Stimulated activated CD8-positive, alpha-beta memory T cell treated with anti-CD3 and anti-CD28 coated beads, Interleukin-15, amount 100 ng/mL, for 4 hours (primary cell): ENCODE results near the gene ZNF90.
"Not testable (repeated sequence)": the region's sequence is repeated elsewhere in the genome, so short reads cannot be mapped to it uniquely, and the experiment has no call there.

ENCODE experiments used
- DNase-seq, 2 donors: peaks; one replicate each; pipeline ENCODE4 v3.0.0-alpha.2; 2020; ENCODE audit warnings: low read depth in 2 of 2

ZNF90 gene

DNA sequence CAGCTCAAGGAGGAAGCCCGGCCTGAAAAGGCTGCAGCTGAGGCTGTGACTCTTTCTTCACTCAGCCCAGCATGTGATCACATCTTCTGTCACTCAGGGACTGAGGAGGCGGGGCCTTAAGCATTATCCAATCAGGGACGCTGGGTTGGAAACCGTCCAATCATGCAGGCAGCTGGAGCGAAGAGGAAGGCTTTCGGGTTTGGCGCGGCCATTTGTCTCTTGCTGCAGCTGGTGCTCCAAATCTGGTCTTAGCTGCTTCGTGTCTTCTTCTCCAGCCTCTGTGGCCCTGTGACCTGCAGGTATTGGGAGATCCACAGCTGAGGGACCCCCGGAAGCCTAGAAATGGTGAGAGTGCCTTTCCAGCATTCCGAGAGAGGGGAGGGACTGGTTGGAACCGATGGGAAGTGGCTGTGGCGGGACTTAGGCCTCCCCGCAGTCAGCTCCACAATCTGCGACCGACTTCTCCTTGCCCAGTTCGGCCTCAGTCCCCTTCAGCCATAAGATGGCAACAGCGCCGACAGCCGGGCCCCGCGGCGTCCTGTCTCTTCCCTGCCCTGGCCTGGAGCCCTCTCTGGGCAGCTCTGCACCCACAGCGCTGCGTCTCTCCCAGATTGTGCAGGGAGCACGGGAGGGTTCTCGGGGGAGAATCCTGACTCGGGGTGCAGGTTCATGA, at the start of gene ZNF90:
TSS of gene ZNF90 (plus strand) at position 210 of the 673 bp plus-strand sequence. CDS start at position 343, 133 bp downstream.
- DNase-seq, result peak; percentile 53 to 76

- DNase-seq, result no peak
These were observed 49.2 kb upstream of the ZNF90 start for GRCh38 chr19:20028611-20029010.

DNA sequence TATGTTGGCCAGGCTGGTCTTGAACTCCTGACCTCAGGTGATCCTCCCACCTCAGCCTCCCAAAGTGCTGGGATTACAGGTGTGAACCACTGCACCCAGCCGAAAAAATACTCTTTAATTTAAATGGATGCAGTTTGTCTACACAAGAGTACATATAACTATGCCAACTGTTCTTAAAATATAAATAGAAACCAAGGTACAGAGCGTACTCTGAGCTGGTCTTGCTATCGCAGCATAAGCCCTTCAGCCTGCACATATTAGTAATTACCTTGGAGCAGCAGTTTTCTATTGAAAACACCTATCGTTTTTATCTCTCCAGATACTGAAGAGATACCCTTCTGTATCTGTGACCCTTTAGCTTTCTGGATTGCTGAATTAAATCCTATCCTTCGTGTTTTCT, 41.9 kb upstream of the ZNF90 start:
- no peak for DNase-seq

GRCh38 chr19:20038358-20039202, 39.2 kb upstream of the ZNF90 start:
- no peak for DNase-seq

DNA sequence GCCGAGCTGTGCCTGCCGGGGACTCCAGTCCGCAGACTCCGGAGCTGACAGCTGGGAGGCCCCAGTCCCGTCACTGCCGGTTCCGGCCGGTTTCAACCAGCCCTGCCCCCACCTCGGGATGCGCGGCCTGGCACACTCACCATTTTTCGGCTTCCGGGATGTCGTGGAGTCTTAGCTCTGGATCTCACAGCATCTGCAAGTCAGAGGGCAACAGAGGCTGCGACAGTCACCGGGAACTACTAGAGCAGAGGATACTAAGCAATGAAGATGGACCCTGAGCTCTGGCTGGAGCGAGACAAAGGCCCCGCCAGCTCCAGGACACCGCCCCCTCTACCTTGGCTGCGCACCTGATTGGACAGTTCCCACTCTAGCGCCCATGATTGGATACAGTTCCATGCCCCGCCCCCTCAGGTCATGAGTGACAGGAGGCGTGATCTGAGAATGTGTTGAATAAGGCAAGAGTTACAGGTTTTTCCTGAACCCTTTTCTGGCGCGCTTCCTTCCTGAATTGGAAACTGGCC, 38.5 kb upstream of the ZNF90 start, which contains the start of gene ZNF682:
TSS of gene ZNF682 (minus strand) at position 303 of the 521 bp plus-strand sequence. CDS start at position 143, 160 bp downstream.
- peak; percentile 78 to 92 for DNase-seq

DNA sequence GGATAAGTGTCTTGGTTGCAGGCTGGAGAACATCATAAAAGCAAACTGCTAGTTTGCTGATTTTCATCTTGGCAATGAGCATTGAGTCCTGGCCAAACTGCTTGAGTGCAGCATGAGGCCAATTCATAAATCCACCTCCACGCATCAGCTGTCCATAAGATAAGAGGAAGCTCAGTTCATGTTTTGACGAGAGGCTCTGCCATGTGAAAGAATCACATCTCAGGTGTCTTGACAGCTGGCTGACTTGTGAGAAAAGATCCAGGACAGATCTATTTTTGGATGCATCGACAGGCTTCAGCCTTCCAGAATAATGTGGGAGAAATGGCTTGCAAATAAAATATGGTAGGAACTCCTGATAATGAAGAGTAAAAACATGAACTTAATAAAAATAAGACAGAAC, 33.1 kb upstream of the ZNF90 start:
- DNase-seq, result no peak

GRCh38 chr19:20045742-20046141, 32.1 kb upstream of the ZNF90 start:
- DNase-seq, result not testable (repeated sequence)

- DNase-seq, result peak; percentile 18 to 30
These were observed 25.7 kb upstream of the ZNF90 start for GRCh38 chr19:20051841-20052768.

- DNase-seq, result not testable (repeated sequence)
These were observed 19.1 kb upstream of the ZNF90 start for GRCh38 chr19:20058738-20059137.

DNA sequence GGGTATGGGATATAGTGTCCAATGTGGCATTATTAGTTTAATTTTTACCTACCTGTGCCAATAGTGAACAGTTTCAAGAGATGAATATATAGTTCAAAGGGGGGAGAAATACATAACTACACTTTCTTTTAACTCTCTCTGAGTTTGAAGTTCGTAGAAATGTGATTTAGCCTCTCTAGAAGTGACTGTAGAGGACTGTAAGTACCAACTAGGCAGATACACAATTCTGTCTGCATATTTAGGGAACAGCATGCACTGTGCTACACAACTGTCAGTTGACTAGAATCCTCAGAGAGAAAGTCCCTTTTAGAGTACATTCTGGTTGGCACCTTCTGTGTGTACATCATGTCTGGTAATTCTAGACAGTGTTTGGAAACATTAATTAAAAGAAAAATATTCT, 17.5 kb upstream of the ZNF90 start:
- no peak for DNase-seq

- DNase-seq, result no peak
These were observed 10.9 kb upstream of the ZNF90 start for GRCh38 chr19:20066861-20067260.

GRCh38 chr19:20067943-20068342, 9.9 kb upstream of the ZNF90 start:
- no peak for DNase-seq

GRCh38 chr19:20068559-20068958, 9.2 kb upstream of the ZNF90 start:
- DNase-seq, result not testable (repeated sequence)

- DNase-seq, result no peak
These were observed 7.1 kb upstream of the ZNF90 start for GRCh38 chr19:20070691-20071090.

DNA sequence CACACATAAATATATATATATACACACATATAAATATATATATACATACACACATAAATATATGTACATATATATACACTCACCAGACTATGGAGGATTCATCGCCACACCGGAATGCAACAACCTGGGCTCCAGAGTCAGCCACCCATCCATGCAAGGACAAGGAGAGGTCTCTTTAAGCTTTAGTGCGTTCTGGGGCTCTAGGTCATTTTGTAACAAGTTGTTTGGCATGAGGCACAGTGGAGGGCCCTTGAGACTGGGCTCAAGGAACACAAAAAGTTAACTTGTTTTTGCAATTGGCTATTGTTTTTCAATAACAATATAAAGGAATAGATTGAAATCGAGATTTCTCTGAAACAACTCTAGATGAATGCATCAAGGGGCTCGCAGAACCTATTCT, 4.9 kb upstream of the ZNF90 start:
- DNase-seq, result no peak

DNA sequence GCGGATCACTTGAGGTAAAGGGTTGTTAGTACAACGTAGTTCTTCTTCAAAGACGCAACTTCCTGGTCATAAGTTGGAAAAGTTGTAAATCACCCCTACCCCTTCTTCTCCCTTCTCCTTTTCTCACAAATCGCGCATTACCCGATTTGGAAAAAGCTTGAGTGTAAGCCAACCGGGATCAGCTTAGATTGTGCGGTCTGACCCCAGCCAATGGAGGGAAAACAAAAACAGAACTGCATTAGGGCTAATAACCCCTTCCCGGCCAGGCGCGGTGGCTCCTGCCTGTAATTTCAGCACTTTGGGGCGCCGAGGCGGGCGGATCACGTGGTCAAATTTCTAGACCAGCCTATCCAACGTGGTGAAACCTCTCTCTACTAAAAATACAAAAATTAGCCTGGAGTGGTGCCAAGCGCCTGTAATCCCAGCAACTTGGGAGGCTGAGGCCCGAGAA, 806 bp downstream of the ZNF90 start:
- no peak for DNase-seq

- no peak for DNase-seq
These were observed 1.7 kb downstream of the ZNF90 start for GRCh38 chr19:20079476-20079875.

- no peak for DNase-seq
These were observed 2.9 kb downstream of the ZNF90 start for GRCh38 chr19:20080656-20081055.

DNA sequence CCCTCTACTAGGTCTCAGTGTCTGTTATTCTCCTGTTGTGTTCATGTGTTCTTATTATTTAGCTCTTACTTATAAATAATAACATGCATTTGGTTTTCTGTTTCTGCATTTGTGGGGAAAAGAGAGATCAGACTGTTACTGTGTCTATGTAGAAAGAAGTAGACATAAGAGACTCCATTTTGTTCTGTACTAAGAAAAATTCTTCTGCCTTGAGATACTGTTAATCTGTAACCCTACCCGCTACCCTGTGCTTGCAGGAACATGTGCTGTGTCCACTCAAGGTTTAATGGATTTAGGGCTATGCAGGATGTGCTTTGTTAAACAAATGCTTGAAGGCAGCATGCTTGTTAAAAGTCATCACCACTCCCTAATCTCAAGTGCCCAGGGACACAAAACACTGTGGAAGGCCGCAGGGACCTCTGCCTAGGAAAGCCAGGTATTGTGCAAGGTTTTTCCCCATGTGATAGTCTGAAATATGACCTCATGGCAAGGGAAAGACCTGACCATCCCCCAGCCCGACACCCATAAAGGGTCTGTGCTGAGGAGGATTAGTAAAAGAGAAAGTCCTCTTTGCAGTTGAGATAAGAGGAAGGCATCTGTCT, 4.5 kb downstream of the ZNF90 start:
- not testable (repeated sequence) for DNase-seq

- not testable (repeated sequence) for DNase-seq
These were observed 5.1 kb downstream of the ZNF90 start for GRCh38 chr19:20082876-20083275.

GRCh38 chr19:20102097-20102496, 24.3 kb downstream of the ZNF90 start:
- DNase-seq, result no peak
